Mammary epithelial cell (primary cell): ENCODE results near the gene FOXA2.
"Not testable (repeated sequence)": the region's sequence is repeated elsewhere in the genome, so short reads cannot be mapped to it uniquely, and the experiment has no call there.

Experiments
- CTCF ChIP-seq, 2 donors: IDR thresholded peaks in 1 of 2; conservative IDR thresholded peaks in 1 of 2; 2 replicates each; pipeline ENCODE4 v1.5.1; 2011 to 2012; ENCODE audit warnings: inconsistent platforms in 2 of 2, low read length in 2 of 2, mild to moderate bottlenecking in 2 of 2, control low read depth in 1 of 2, low read depth in 1 of 2; ENCODE audit not compliant: insufficient read depth in 1 of 2; ENCODE audit errors: extremely low read depth in 1 of 2
- EZH2 ChIP-seq: IDR thresholded peaks from 2 replicates; pipeline ENCODE4 v1.6.1; 2012; ENCODE audit warnings: low read length, inconsistent platforms, borderline replicate concordance

GRCh38 chr20:22599258-22599657 is 14.9 kb upstream of the FOXA2 start:
- not testable (repeated sequence) for TF ChIP-seq CTCF (conservative IDR thresholded peaks at IDR 0.05 in 1 of 2, IDR thresholded peaks at IDR 0.05 in 1 of 2; ENCODE audit: extremely low read depth in 1 of 2, insufficient read depth in 1 of 2, low read depth in 1 of 2, low read length in 2 of 2); EZH2
